Esophagus muscularis mucosa (tissue), 3 donors: ENCODE results near the gene PSEN1.
"Not testable (repeated sequence)": the region's sequence is repeated elsewhere in the genome, so short reads cannot be mapped to it uniquely, and the experiment has no call there.

Experiments used
- EP300 ChIP-seq: sonication (generic); formaldehyde crosslinking; IDR thresholded peaks from one replicate; pipeline ENCODE4 v1.6.1; 2017; ENCODE audit warnings: antibody characterized with exemption
- POLR2A ChIP-seq: fragments of 450-650 bp; IDR thresholded peaks from one replicate; pipeline ENCODE4 v1.6.1; 2017; ENCODE audit warnings: antibody characterized with exemption, moderate library complexity, mild to moderate bottlenecking, low read depth
- POLR2AphosphoS5 ChIP-seq, 2 donors: sonication (generic); formaldehyde crosslinking; IDR thresholded peaks; one replicate each; pipeline ENCODE4 v1.6.1; 2017; ENCODE audit warnings: antibody characterized with exemption in 2 of 2

DNA sequence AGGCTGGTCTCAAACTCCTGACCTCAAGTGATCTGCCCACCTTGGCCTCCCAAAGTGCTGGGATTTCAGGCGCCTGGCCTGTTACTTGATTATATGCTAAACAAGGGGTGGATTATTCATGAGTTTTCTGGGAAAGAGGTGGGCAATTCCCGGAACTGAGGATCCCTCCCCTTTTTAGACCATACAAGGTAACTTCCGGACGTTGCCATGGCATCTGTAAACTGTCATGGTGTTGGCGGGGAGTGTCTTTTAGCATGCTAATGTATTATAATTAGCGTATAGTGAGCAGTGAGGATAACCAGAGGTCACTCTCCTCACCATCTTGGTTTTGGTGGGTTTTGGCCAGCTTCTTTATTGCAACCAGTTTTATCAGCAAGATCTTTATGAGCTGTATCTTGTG lies 33.5 kb downstream of the PSEN1 start:
- TF ChIP-seq EP300; POLR2AphosphoS5 (IDR thresholded peaks at IDR 0.05); POLR2A: not testable (repeated sequence)
